DOHH2 (cell line): Measurements from ENCODE around the gene AFF4.

ENCODE experiments used
- CTCF ChIP-seq: fragments of 200-600 bp; sonication (generic); IDR thresholded peaks from one replicate; pipeline ENCODE4 v1.5.1; 2014; ENCODE audit warnings: antibody characterized with exemption, mild to moderate bottlenecking, low read depth, low read length; ENCODE audit not compliant: poor library complexity, severe bottlenecking
- EZH2phosphoT487 ChIP-seq: fragments of 200-600 bp; sonication (generic); IDR thresholded peaks from 2 replicates; pipeline ENCODE4 v1.6.1; 2017; ENCODE audit warnings: borderline replicate concordance, mild to moderate bottlenecking, antibody characterized with exemption, low read length, moderate library complexity, mixed read lengths

- TF ChIP-seq CTCF = no peak
- no peak for TF ChIP-seq EZH2phosphoT487
Observed at GRCh38 chr5:132895719-132896305, 67.6 kb downstream of the AFF4 start.
